ENCODE results near the gene FGGY.
A peak's percentile ranks its signal among the peaks of the same experiment; 100 is the strongest.
"Not testable (repeated sequence)": the region's sequence is repeated elsewhere in the genome, so short reads cannot be mapped to it uniquely, and the experiment has no call there.

Gene FGGY, protein sequence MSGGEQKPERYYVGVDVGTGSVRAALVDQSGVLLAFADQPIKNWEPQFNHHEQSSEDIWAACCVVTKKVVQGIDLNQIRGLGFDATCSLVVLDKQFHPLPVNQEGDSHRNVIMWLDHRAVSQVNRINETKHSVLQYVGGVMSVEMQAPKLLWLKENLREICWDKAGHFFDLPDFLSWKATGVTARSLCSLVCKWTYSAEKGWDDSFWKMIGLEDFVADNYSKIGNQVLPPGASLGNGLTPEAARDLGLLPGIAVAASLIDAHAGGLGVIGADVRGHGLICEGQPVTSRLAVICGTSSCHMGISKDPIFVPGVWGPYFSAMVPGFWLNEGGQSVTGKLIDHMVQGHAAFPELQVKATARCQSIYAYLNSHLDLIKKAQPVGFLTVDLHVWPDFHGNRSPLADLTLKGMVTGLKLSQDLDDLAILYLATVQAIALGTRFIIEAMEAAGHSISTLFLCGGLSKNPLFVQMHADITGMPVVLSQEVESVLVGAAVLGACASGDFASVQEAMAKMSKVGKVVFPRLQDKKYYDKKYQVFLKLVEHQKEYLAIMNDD

GRCh38 chr1:59296358-59297256 lies at the start of gene FGGY:
Gene FGGY, plus strand, starts transcription at chr1:59297094. Its CDS starts 24,456 bp downstream, at chr1:59321550.
- peak within 1 kb of the TSS; percentile 69 for H3K4me3 ChIP-seq (ENCODE audit: low read depth, low read length)

DNA sequence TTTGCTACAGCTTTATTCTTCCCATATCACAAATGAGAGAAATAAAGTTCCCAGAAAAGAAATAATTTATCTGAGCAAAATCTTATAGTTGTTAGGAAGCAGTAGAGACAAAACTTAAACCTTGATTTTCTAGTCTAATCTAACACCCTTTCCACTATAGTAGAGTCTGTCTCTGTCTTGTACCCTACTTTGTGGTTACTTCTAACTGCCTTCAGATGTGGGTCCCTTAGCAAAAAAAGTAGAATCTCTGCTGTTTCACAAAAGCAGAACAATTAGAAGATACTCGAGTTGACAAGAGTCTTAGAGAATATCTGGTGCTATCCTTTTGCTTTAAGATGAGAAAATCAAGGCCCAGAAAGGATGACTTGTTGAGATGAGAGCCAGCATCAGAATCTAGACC lies 48.1 kb upstream of the FGGY start:
- no peak overlapping the region for H3K4me3 ChIP-seq (ENCODE audit: low read depth, low read length)

- no peak overlapping the region for H3K4me3 ChIP-seq (ENCODE audit: low read depth, low read length)
These were observed 47.3 kb upstream of the FGGY start for GRCh38 chr1:59249396-59250137.

DNA sequence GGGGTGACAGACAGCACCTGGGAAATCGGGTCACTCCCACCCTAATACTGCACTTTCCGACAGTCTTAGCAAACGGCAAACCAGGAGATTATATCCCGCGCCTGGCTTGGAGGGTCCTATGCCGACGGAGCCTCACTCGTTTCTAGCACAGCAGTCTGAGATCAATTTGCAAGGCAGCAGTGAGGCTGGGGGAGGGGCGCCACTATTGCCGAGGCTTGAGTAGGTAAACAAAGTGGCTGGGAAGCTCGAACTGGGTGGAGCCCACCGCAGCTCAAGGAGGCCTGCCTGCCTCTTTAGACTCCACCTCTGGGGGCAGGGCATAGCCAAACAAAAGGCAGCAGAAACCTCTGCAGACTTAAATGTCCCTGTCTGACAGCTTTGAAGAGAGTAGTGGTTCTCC lies 45.8 kb upstream of the FGGY start:
- H3K4me3 ChIP-seq (ENCODE audit: low read depth, low read length): not testable (repeated sequence)

DNA sequence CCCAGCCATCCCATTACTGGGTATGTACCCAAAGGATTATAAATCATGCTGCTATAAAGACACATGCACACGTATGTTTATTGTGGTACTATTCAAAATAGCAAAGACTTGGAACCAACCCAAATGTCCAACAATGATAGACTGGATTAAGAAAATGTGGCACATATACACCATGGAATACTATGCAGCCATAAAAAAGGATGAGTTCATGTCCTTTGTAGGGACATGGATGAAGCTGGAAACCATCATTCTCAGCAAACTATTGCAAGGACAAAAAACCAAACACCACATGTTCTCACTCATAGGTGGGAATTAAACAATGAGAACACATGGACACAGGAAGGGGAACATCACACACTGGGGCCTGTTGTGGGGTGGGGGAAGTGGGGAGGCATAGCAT lies 40.5 kb upstream of the FGGY start:
- not testable (repeated sequence) for H3K4me3 ChIP-seq (ENCODE audit: low read depth, low read length)

DNA sequence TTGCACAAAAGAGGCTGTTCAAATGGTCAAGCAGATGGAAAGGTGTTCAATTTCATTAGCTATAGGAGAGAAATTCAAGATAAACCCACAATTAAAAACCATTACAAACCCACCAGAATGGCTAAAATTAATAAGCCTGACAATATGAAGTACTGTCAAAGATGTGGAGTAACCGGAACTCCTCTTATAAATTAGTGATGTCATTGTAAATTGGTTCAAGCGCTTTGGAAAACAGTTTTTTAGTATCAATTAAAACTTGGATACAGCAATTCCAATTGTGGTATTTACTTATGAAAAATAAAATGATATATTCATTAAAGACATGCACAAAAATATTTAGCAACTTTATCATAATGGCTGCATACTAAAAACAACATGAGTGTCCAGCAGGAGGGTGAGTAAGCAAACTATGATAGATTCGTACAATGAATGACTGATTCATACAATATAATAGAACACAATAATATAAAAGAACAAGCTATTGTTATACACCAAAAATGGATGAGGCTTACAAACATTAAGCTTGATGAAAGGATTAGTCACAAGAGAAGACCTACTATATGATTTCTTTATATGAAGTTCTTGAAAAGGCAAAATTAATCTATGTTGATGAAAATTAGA lies 38.4 kb upstream of the FGGY start:
- H3K4me3 ChIP-seq (ENCODE audit: low read depth, low read length): no peak overlapping the region

DNA sequence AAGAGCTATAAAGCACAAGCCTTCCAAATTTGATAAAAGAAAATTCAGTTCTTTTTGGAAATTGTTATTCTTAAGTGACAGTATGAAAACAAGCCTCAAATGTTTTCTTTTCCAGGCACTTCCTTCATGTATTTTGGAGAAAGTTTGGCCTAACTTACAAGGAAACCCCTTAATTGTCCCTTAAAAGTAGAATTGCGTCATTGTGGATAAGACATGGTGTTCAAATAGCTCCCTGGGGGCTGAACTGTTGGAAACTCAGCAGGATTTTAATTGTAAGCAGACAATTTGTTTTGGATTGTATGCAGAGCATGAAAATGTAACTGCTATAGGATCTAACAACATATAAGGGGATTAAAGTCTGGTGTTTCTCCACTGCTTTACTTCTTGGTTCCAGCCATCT lies 35.4 kb upstream of the FGGY start:
- no peak overlapping the region for H3K4me3 ChIP-seq (ENCODE audit: low read depth, low read length)

DNA sequence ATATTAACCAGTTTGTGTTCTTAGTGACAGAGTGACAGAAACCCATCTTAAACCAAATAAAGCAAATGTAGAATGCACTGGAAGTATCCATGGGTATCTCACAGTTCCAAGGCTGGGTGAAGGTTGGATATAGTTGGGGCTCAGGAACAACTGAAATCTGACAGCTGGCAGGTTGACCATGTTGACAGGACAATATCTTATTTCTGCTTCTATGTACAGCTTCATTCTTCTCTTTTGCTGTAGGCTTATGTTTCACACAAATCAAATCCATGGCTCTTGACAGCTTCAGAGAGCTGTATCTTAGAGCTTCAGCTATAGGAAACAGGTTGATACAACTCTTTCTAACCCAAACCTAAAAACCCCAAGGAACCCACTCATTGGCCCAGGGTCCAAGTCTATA lies 34.3 kb upstream of the FGGY start:
- no peak overlapping the region for H3K4me3 ChIP-seq (ENCODE audit: low read depth, low read length)

DNA sequence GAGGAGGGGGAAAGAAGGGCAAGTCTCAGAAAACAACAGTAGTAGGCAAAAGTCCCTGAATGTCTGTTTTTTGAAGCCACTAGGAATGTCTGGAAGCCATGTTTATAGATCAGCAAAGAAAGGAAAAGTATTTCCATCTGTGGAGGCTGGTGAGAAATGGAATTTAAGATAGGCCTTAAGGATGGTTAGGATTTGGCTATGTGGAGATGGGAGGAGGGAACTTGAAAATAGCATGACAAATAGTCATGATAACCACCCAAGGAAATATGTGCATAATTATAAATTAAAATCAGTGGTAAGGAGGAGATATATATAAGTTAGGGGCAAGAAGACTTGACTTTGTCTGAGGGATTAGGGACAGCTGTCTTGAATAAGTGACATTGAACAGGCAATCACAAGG lies 33.8 kb upstream of the FGGY start:
- no peak overlapping the region for H3K4me3 ChIP-seq (ENCODE audit: low read depth, low read length)

DNA sequence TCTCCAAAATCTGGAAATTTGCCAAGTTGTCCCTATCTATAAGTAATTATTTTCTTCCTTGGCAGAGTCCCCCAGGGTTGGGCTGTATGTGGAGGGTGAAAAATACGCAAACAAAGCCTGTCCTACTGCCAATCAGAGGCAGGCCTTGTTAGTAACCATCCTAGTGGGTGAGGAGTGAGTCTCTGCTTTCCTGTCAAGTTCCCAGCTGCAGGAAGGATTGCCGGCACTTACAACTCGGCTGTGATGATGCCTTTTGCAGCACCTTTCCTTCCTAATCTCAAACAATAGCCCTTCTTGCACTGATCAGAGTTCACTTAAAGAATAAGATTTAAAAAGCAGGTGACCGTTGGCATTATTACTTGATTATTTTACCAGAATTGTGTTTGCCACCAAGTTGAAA lies 31.3 kb upstream of the FGGY start:
- H3K4me3 ChIP-seq (ENCODE audit: low read depth, low read length): no peak overlapping the region

DNA sequence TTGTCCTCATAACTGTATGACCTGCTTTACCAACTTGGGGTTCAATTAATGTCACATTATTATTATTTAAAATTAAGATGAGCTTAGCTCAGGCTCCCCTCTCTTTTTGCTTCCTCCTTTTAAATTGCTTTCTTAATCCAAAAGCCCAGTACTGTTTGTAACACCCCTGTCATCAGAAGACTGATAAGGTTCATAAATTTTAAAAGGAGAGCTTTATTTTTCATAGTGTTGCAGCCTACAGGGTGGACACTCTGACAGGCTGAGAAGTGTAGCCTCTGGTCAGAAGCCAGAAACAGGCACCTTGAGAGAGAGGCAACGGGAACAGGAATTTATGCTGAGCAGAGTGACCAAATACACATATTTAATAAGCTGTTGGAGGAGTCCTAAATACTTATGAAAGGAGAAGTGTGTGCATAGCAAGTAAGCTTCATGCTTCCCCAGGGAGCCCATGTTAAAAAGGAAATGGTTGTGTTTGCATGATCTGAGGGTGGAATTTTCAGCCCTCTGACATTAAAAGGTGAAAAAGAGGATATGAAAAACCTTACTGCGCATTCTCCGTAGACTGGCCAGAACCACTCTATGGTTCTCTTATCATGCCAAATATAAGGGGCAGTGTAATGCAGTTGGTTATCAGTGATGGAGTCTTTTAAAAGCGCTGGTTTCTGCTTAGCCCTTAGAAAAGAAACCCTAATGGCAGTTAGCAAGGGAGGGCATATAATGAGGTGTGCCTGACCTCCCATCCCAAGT lies 30.5 kb upstream of the FGGY start:
- H3K4me3 ChIP-seq (ENCODE audit: low read depth, low read length): no peak overlapping the region

- no peak overlapping the region for H3K4me3 ChIP-seq (ENCODE audit: low read depth, low read length)
These were observed 30.0 kb upstream of the FGGY start for GRCh38 chr1:59266927-59267293.

DNA sequence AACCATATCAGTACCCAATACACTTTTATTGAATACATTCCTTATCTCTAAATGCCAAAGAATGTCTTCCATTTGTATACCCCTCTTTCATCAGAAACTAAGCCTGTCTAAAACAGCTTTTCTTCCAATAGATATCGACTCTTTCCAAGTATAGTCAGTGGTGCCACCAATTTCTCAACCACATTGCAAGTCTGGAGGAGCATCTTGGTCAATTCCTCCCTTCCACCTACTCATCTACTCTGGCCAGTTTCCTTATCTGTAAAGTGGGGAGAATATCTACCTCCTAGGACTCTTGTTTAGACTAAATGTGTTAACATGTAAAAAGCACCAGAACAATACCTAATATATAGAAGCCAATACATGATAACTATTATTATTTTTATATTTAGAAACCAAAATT lies 28.5 kb upstream of the FGGY start:
- H3K4me3 ChIP-seq (ENCODE audit: low read depth, low read length): no peak overlapping the region

- no peak overlapping the region for H3K4me3 ChIP-seq (ENCODE audit: low read depth, low read length)
These were observed 25.2 kb upstream of the FGGY start for GRCh38 chr1:59271561-59272260.

- no peak overlapping the region for H3K4me3 ChIP-seq (ENCODE audit: low read depth, low read length)
These were observed 24.4 kb upstream of the FGGY start for GRCh38 chr1:59272507-59272906.

GRCh38 chr1:59276439-59276851 lies 20.4 kb upstream of the FGGY start:
- no peak overlapping the region for H3K4me3 ChIP-seq (ENCODE audit: low read depth, low read length)

DNA sequence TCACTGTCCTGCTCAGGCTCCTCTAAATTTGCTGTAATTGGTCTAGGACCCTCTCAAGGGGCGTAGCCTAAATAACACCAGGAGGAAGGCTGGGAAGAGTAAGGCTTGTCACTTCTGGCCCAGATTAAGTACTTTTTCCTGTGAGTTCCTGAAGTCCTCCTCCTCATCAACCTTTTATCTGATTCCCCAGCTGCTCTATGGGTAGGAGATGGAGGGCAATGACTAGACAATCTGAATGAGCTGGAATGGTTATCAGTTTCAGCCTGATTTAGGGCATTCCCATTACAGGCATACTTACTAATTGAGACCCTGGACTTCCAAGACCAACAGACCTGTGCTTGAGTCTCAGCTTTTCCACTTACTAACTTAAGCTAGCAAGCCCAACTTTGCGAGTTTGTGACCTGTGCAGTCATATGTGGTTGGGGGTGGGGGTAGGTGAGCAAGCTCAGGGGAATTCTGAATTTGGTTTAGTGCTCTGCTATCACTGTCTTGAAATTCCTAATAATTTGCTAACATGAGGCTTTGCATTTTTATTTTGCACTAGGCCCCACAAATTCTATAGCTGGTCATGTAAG lies 18.0 kb upstream of the FGGY start:
- H3K4me3 ChIP-seq (ENCODE audit: low read depth, low read length): no peak overlapping the region

- no peak overlapping the region for H3K4me3 ChIP-seq (ENCODE audit: low read depth, low read length)
These were observed 17.2 kb upstream of the FGGY start for GRCh38 chr1:59279645-59280044.

DNA sequence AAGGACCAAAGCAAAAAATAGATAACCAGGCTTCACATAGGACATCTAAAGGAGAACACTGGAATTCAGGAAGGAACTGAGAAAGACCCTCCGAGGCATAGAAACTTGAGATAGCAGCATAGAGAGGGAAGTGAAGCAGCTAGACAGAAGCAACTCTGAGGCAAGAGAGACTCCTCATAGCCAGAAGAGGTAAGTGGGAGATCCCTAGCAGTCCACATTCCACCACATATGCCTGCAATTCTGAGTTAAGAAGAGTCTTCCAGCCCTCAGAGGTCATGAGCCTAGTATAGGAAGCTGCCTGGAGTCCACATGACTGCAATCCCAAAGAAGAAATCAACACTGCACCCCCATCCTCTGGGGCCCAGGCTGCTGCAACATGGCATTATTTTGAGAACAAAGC lies 13.9 kb upstream of the FGGY start:
- H3K4me3 ChIP-seq (ENCODE audit: low read depth, low read length): no peak overlapping the region

All from iPS-11a (cell line).